ENCODE results near the gene ZNF837. TPM values are rescaled to one million over a fixed set of nuclear protein-coding genes. Genes with fewer than 3 reads are reported as not detected.

Gene ZNF837
- total RNA-seq, 1 donor: 1.7 TPM

GRCh38 chr19:58400316-58400915, 19.6 kb upstream of the ZNF837 start:
- no peak for TF ChIP-seq CTCF (IDR thresholded peaks at IDR 0.05; ENCODE audit: insufficient read depth, low read depth, low read length)
- DNase-seq (ENCODE audit: low read depth): no peak

GRCh38 chr19:58399903-58400302, 19.1 kb upstream of the ZNF837 start:
- DNase-seq (ENCODE audit: low read depth): no peak
- TF ChIP-seq CTCF (IDR thresholded peaks at IDR 0.05; ENCODE audit: insufficient read depth, low read depth, low read length): no peak

More at GRCh38 chr19:58400316-58400915, 19.6 kb upstream of the ZNF837 start:
- H3K4me3 ChIP-seq (ENCODE audit: low read depth, low read length): peak overlapping the region; percentile 69

GRCh38 chr19:58398545-58398944, 17.7 kb upstream of the ZNF837 start:
- no peak for TF ChIP-seq CTCF (IDR thresholded peaks at IDR 0.05; ENCODE audit: insufficient read depth, low read depth, low read length)
- H3K4me3 ChIP-seq (ENCODE audit: low read depth, low read length): no peak overlapping the region
- DNase-seq (ENCODE audit: low read depth): no peak

More at GRCh38 chr19:58399903-58400302, 19.1 kb upstream of the ZNF837 start:
- H3K4me3 ChIP-seq (ENCODE audit: low read depth, low read length): no peak overlapping the region

GRCh38 chr19:58398087-58398486, 17.3 kb upstream of the ZNF837 start:
- H3K4me3 ChIP-seq (ENCODE audit: low read depth, low read length): no peak overlapping the region
- DNase-seq (ENCODE audit: low read depth): no peak
- no peak for TF ChIP-seq CTCF (IDR thresholded peaks at IDR 0.05; ENCODE audit: insufficient read depth, low read depth, low read length)

- no peak overlapping the region for H3K4me3 ChIP-seq (ENCODE audit: low read depth, low read length)
- TF ChIP-seq CTCF (IDR thresholded peaks at IDR 0.05; ENCODE audit: insufficient read depth, low read depth, low read length): no peak
- DNase-seq (ENCODE audit: low read depth): no peak
Measured at GRCh38 chr19:58397533-58398037, 16.8 kb upstream of the ZNF837 start.

GRCh38 chr19:58396691-58397532, 16.1 kb upstream of the ZNF837 start:
- no peak for TF ChIP-seq CTCF (IDR thresholded peaks at IDR 0.05; ENCODE audit: insufficient read depth, low read depth, low read length)
- DNase-seq (ENCODE audit: low read depth): no peak
- no peak overlapping the region for H3K4me3 ChIP-seq (ENCODE audit: low read depth, low read length)
